Ascending aorta (tissue), 2 donors: ENCODE results near the gene RTL10. TPM values are rescaled to one million over a fixed set of nuclear protein-coding genes. Genes with fewer than 3 reads are reported as not detected.
A peak's percentile ranks its signal among the peaks of the same experiment; 100 is the strongest.
"Not testable (repeated sequence)": the region's sequence is repeated elsewhere in the genome, so short reads cannot be mapped to it uniquely, and the experiment has no call there.

Experiments used
- DNase-seq, 2 donors: peaks; one replicate each; pipeline ENCODE4 v3.0.0-alpha.2; 2019; ENCODE audit warnings: low spot score in 2 of 2
- H3K27ac ChIP-seq, 2 donors: fragments of 200-600 bp; sonication (generic); one replicate each; pipeline ENCODE4 v1.5.1; 2016 to 2017; ENCODE audit warnings: mild to moderate bottlenecking in 1 of 2
- H3K27me3 ChIP-seq: fragments of 200-600 bp; sonication (generic); one replicate; pipeline ENCODE4 v1.5.1; 2017
- H3K36me3 ChIP-seq, 2 donors: fragments of 200-600 bp; sonication (generic); one replicate each; pipeline ENCODE4 v1.5.1; 2016
- H3K4me1 ChIP-seq, 2 donors: fragments of 200-600 bp; sonication (generic); one replicate each; pipeline ENCODE4 v1.5.1; 2016 to 2017; ENCODE audit warnings: mild to moderate bottlenecking in 1 of 2
- H3K4me3 ChIP-seq, 2 donors: fragments of 200-600 bp; sonication (generic); one replicate each; pipeline ENCODE4 v1.5.1; 2016 to 2017; ENCODE audit warnings: mild to moderate bottlenecking in 1 of 2
- H3K9me3 ChIP-seq, 2 donors: fragments of 200-600 bp; sonication (generic); one replicate each; pipeline ENCODE4 v1.5.1; 2016
- CTCF ChIP-seq, 3 experiments: fragments of 200-600 bp in 2 of 3; fragments of 450-650 bp in 1 of 3; sonication (generic) in 2 of 3; IDR thresholded peaks; one replicate each; pipeline ENCODE4 v1.5.1; 2016 to 2019; ENCODE audit warnings: antibody characterized with exemption in 3 of 3, mild to moderate bottlenecking in 1 of 3, moderate library complexity in 1 of 3
- intact Hi-C: fragments of 100-400 bp; cut with DNase I; formaldehyde crosslinking; loops from one replicate; pipeline ENCODE4 v1.15.1; 2023
- total RNA-seq: library from RNA; depleted of rRNA; stranded (reverse); fragments of >200 nt; gene quantifications from one replicate; pipeline ENCODE4 v1.1.0, GENCODE V29; 2016

Gene RTL10
- total RNA-seq, 1 donor from 2014 or later, result 8.8 TPM

DNA sequence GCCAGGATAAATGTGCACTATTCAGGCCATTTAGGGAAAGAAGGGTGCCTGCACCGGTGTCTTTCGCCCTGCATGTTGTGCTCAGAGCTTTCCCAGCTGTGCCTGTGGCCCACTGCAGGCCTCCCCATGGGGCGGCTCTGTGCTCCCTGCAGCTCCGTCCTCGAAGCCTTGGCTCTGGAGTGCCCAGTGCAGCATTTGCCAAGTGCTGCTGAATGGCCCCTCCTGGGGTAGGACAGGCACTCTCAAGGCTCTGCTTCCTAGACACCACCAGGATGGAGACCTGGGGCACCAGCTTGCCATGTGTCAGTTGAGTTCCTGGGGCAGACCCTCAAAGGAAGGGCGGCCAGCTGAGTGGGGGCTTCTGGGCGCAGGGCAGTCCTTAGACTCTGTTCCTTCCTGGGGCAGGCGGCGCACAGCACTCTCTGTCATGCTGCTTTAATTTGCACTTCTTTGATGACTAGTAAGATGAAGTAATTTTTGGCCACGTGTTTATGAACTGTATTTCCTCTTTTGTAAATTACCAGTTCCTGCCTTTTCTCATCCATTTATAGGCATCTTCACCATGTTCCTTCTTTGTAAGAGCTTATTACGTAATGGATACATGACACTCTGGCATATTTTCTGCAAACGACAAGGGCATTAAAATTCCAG lies 32.1 kb upstream of the RTL10 start:
- H3K27ac ChIP-seq, result no peak overlapping the region
- DNase-seq, result no peak
- peaks cover 9 to 11% of the 10 kb centered on the region in 2 donors for H3K36me3 ChIP-seq

GRCh38 chr22:19885841-19886592 lies 31.3 kb upstream of the RTL10 start:
- intact Hi-C loops, result loop anchor here (5.0 kb wide), 1 partner anchor 134 kb away; no protein-coding TSS in a partner anchor
- H3K4me1 ChIP-seq, result peaks cover 4 to 9% of the 10 kb centered on the region in 2 donors
- no peaks in the 10 kb centered on the region for H3K9me3 ChIP-seq
- H3K4me3 ChIP-seq, result no peak overlapping the region
- no peak overlapping the region for H3K27ac ChIP-seq
- no peaks in the 10 kb centered on the region for H3K27me3 ChIP-seq
- no peak for TF ChIP-seq CTCF (IDR thresholded peaks at IDR 0.05)
- H3K36me3 ChIP-seq, result peaks cover 4 to 11% of the 10 kb centered on the region in 2 donors
- DNase-seq, result no peak

More for the DNA sequence above, 32.1 kb upstream of the RTL10 start:
- intact Hi-C loops, result loop anchor here (5.0 kb wide), 1 partner anchor 134 kb away; no protein-coding TSS in a partner anchor
- Histone ChIP-seq H3K9me3 (no peaks in the 10 kb centered on the region), H3K4me1 (peaks cover under 1 to 3% of the 10 kb centered on the region in 2 donors), H3K27me3 (no peaks in the 10 kb centered on the region), H3K4me3 (no peak overlapping the region)
- TF ChIP-seq CTCF (IDR thresholded peaks at IDR 0.05), result no peak

DNA sequence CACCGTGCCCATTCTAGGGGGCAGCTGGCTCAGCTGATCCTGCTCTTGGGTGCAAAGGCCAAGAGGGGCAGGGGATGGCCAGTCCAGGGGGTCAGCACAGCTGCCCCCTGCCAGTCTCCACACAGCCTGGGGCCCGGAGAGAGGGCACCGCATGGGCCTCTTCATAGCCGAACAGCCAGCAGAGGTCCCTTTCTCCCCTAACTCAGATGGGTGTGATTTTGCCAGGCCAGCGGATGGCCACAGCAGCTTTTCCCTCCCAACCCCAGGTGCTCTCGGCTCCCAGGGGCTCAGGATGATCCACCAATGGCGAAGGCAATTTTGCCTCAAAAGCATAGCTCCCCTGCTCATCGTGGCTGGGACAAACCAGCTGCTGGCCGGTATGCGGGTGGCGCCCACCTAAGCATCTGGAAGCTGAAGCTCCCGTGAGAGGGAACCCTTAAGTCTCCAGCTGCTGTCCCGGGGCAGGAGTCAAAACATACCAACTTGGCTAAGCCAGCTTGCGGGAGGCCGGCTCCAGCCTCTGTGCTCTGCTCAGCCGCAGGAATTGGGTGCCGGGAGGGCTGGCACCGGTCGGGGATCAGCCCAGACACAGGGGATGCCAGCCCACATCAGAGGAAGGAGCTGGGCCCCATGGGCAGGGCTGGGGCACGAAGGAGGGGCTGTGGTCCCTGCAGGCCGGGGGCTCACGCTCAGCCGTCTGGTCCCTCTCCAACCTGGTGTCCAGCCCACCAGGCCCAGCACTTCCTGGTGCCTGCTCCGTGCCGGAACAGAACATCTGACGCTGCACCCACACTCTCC lies 30.5 kb upstream of the RTL10 start:
- H3K9me3 ChIP-seq, result no peaks in the 10 kb centered on the region
- no peaks in the 10 kb centered on the region for H3K27me3 ChIP-seq
- peaks cover 4 to 12% of the 10 kb centered on the region in 2 donors for H3K4me1 ChIP-seq
- H3K36me3 ChIP-seq, result peaks cover 4 to 11% of the 10 kb centered on the region in 2 donors
- H3K4me3 ChIP-seq, result no peak overlapping the region
- TF ChIP-seq CTCF (IDR thresholded peaks at IDR 0.05), result no peak
- intact Hi-C loops, result loop anchor here (5.0 kb wide), 1 partner anchor 133 kb away; no protein-coding TSS in a partner anchor
- DNase-seq, result no peak
- H3K27ac ChIP-seq, result no peak overlapping the region

DNA sequence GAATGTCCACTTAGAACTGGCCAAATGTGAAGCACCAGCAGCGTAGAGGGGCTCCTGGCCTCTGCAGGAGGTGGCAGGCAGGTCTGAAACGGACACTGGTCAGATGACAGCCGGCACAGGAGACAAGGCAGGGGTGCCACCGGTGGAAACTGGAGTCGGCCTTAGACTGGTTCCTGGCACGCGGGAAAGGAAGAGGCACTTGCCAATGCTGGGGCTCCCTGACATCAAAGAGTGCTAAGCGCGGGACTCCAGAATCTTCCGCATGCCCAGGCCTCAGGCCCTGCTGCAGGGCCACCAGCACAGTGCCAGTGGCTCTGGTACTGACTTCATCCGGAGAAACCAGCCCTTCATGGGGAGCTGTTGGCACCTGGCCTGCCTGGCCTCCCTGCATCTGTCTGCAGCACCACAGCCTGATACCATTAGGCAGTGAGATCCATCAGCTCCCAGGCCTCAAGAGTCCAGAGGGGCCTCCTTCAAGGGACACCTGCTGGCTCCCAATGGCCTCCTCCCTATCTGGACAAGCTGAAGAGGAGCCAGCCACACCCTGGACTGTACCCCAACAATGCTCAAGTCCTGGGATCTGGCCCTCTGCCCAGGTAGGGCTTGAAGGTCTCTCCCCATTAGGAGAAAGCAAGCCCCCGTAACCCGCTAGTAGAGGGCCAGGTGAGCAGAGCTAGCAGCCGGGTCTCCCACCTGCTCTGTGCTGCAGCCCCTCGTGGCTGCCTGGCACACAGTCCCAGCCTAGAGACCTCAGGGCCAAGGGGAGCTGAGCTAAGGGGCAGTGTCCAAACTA lies 29.7 kb upstream of the RTL10 start:
- no peak overlapping the region for H3K27ac ChIP-seq
- intact Hi-C loops, result no loop called here

DNA sequence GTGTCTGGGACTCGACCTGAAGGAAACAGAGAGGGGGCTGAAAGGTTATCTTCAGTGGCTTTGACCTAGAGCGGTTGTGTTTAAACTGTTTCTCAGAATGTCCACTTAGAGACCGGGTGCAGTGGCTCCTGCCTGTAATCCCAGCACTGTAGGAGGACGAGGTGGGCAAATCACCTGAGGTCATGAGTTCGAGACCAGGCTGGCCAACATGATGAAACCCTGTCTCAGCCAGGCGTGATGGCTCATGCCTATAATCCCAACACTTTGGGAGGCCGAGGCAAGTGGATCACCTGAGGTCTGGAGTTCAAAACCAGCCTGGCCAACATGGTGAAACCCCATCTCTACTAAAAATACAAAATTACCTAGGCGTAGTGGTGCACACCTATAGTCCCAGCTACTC lies 28.8 kb upstream of the RTL10 start:
- H3K9me3 ChIP-seq, H3K4me3 ChIP-seq, intact Hi-C loops, H3K27ac ChIP-seq, H3K27me3 ChIP-seq: not testable (repeated sequence)
- Histone ChIP-seq H3K36me3 (peaks cover 4 to 12% of the 10 kb centered on the region in 2 donors), H3K4me1 (peaks cover 4 to 12% of the 10 kb centered on the region in 2 donors)
- DNase-seq, result peak in 1 of 2 donors; percentile 44

More for the DNA sequence above, 29.7 kb upstream of the RTL10 start:
- Histone ChIP-seq H3K36me3 (peaks cover 4 to 15% of the 10 kb centered on the region in 2 donors), H3K9me3 (no peaks in the 10 kb centered on the region), H3K4me3 (no peak overlapping the region), H3K4me1 (peaks cover 4 to 12% of the 10 kb centered on the region in 2 donors), H3K27me3 (no peaks in the 10 kb centered on the region)
- no peak for TF ChIP-seq CTCF (IDR thresholded peaks at IDR 0.05)
- DNase-seq, result peak in 1 of 2 donors; percentile 60
